ENCODE measurements around the gene PLEKHA6. TPM values are rescaled to one million over a fixed set of nuclear protein-coding genes. Genes with fewer than 3 reads are reported as not detected.

PLEKHA6 gene
- total RNA-seq, 1 experiment from 2014 or later: 2.1 TPM

DNA sequence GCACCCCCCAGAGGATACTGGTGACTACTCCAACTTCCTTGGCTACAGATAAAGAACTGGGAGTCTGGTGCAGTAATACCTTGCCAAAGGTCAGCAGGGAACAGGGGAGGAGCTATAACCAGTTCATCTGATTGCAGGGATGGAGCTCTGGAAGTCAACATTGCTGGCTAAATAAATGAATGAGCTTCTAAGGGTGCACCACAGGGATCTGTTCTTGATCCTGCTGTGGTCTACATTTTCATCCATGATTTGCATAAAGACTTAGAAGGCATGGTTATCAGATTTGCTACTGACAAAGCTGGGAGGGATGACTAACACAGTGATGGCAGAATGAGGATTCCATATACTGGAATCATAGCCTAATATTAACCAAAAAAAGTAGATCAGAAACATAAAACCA is 18.3 kb downstream of the PLEKHA6 start:
- H3K9ac ChIP-seq (ENCODE audit: extremely low read depth, insufficient read length, low read length): no peak overlapping the region
- H3K4ac ChIP-seq (ENCODE audit: low read depth, low read length): no peak overlapping the region
- H3K9me3 ChIP-seq (ENCODE audit: control insufficient read depth, low read depth, low read length): no peaks in the 10 kb centered on the region
- H3K4me1 Mint-ChIP-seq: peaks cover 38 to 49% of the 10 kb centered on the region in 2 experiments
- no peak for DNase-seq
- no peak overlapping the region for H3K18ac ChIP-seq (ENCODE audit: insufficient read length, low read depth, low read length)
- TF ChIP-seq, protein P1, sequence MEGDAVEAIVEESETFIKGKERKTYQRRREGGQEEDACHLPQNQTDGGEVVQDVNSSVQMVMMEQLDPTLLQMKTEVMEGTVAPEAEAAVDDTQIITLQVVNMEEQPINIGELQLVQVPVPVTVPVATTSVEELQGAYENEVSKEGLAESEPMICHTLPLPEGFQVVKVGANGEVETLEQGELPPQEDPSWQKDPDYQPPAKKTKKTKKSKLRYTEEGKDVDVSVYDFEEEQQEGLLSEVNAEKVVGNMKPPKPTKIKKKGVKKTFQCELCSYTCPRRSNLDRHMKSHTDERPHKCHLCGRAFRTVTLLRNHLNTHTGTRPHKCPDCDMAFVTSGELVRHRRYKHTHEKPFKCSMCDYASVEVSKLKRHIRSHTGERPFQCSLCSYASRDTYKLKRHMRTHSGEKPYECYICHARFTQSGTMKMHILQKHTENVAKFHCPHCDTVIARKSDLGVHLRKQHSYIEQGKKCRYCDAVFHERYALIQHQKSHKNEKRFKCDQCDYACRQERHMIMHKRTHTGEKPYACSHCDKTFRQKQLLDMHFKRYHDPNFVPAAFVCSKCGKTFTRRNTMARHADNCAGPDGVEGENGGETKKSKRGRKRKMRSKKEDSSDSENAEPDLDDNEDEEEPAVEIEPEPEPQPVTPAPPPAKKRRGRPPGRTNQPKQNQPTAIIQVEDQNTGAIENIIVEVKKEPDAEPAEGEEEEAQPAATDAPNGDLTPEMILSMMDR (conservative IDR thresholded peaks at IDR 0.05): no peak
- H2AK5ac ChIP-seq (ENCODE audit: insufficient read length, low read length): no peak overlapping the region
- H3K36me3 Mint-ChIP-seq (ENCODE audit: insufficient read depth in 1 of 3, low read depth in 3 of 3): no peaks in the 10 kb centered on the region
- no peak overlapping the region for H3T11ph ChIP-seq (ENCODE audit: low read length)
- H2AFZ ChIP-seq (ENCODE audit: low read length): no peak overlapping the region
- H3K4me2 ChIP-seq (ENCODE audit: insufficient read depth, insufficient read length, low read length): no peak overlapping the region
- peaks cover 6% of the 10 kb centered on the region for H3K27me3 Mint-ChIP-seq (ENCODE audit: low read depth)
- no peaks in the 10 kb centered on the region for H3K9me3 Mint-ChIP-seq
- no peak overlapping the region for H3K56ac ChIP-seq (ENCODE audit: insufficient read length, low read depth, low read length)
- H3K79me2 ChIP-seq (ENCODE audit: insufficient read depth, low read length): no peaks in the 10 kb centered on the region
- no peak overlapping the region for H2BK5ac ChIP-seq (ENCODE audit: insufficient read length, low read length)
- H4K91ac ChIP-seq (ENCODE audit: insufficient read length, low read depth, low read length): no peak overlapping the region
- H3K14ac ChIP-seq (ENCODE audit: insufficient read depth, low read length): no peak overlapping the region
- no peaks in the 10 kb centered on the region; the same call in 1 of the 2 replicates for H3K27me3 ChIP-seq (ENCODE audit: insufficient read depth, low read length)
- H2BK120ac ChIP-seq (ENCODE audit: low read depth, low read length, poor library complexity, severe bottlenecking): no peak overlapping the region
- H3K23me2 ChIP-seq (ENCODE audit: insufficient read length, low read depth, low read length, poor library complexity, severe bottlenecking): no peaks in the 10 kb centered on the region
- H3K23ac ChIP-seq (ENCODE audit: insufficient read length, low read depth, low read length): no peak overlapping the region
- no peak overlapping the region for H3K27ac Mint-ChIP-seq
- peaks cover 36% of the 10 kb centered on the region for H3K4me1 ChIP-seq (ENCODE audit: insufficient read depth, low read length)
- H3K27ac ChIP-seq (ENCODE audit: insufficient read length, low read depth, low read length): no peak overlapping the region
- no peak overlapping the region for H4K8ac ChIP-seq (replicated peaks; ENCODE audit: insufficient read length, low read depth, low read length)
- no peak overlapping the region for H3K4me3 Mint-ChIP-seq
- no peak overlapping the region for H2BK20ac ChIP-seq (ENCODE audit: low read depth, low read length, poor library complexity, severe bottlenecking)
- H2BK15ac ChIP-seq (ENCODE audit: low read depth, low read length): no peak overlapping the region
- H2BK12ac ChIP-seq (ENCODE audit: insufficient read length, low read depth, low read length): no peak overlapping the region
- no peak overlapping the region for H4K5ac ChIP-seq (ENCODE audit: insufficient read length, low read depth, low read length)
- no peaks in the 10 kb centered on the region for H4K20me1 ChIP-seq (ENCODE audit: control insufficient read depth, insufficient read depth, insufficient read length)
- no peaks in the 10 kb centered on the region for H3K79me1 ChIP-seq (ENCODE audit: insufficient read depth, low read depth, low read length, poor library complexity, severe bottlenecking)
